ENCODE results near the gene ADCY1.

ADCY1 gene

GRCh38 chr7:45647967-45648670, 74.0 kb downstream of the ADCY1 start:
- DNase-seq: no peak
- intact Hi-C loops (cut with DNase I): no loop called here

GRCh38 chr7:45648671-45648995, 74.5 kb downstream of the ADCY1 start:
- intact Hi-C loops (cut with DNase I): no loop called here
- no peak for DNase-seq

GRCh38 chr7:45649560-45650346, 75.6 kb downstream of the ADCY1 start:
- intact Hi-C loops (cut with DNase I): no loop called here
- DNase-seq: peak in 1 of 10 donors; percentile 45

GRCh38 chr7:45650404-45651394, 76.5 kb downstream of the ADCY1 start:
- no peak for DNase-seq
- intact Hi-C loops (cut with DNase I): no loop called here

GRCh38 chr7:45651540-45651939, 77.4 kb downstream of the ADCY1 start:
- no peak for DNase-seq
- intact Hi-C loops (cut with DNase I): no loop called here

- DNase-seq: no peak
- intact Hi-C loops (cut with DNase I): no loop called here
Observed at GRCh38 chr7:45652630-45653029, 78.5 kb downstream of the ADCY1 start.

GRCh38 chr7:45653209-45653907, 79.2 kb downstream of the ADCY1 start:
- intact Hi-C loops (cut with DNase I): no loop called here
- DNase-seq: no peak

GRCh38 chr7:45654341-45654740, 80.2 kb downstream of the ADCY1 start:
- no peak for DNase-seq
- intact Hi-C loops (cut with DNase I): no loop called here

GRCh38 chr7:45655539-45655938, 81.4 kb downstream of the ADCY1 start:
- no peak for DNase-seq
- intact Hi-C loops (cut with DNase I): no loop called here

GRCh38 chr7:45656431-45656830, 82.3 kb downstream of the ADCY1 start:
- DNase-seq: no peak
- intact Hi-C loops (cut with DNase I): no loop called here

- DNase-seq: peak in 1 of 10 donors; percentile 37
- intact Hi-C loops (cut with DNase I): no loop called here
Observed at GRCh38 chr7:45657136-45657889, 83.1 kb downstream of the ADCY1 start.

GRCh38 chr7:45657890-45658715, 83.9 kb downstream of the ADCY1 start:
- intact Hi-C loops (cut with DNase I): no loop called here
- peak in 2 of 10 donors; percentile 11 to 60 for DNase-seq

- DNase-seq: peak in 3 of 10 donors; percentile 6 to 72 (median 42)
- intact Hi-C loops (cut with DNase I): no loop called here
Observed at GRCh38 chr7:45658716-45659495, 84.7 kb downstream of the ADCY1 start.

- intact Hi-C loops (cut with DNase I): no loop called here
- peak in 2 of 10 donors; percentile 13 to 54 for DNase-seq
Observed at GRCh38 chr7:45659496-45660139, 85.5 kb downstream of the ADCY1 start.

- intact Hi-C loops (cut with DNase I): no loop called here
- DNase-seq: peak in 1 of 10 donors; percentile 31
Observed at GRCh38 chr7:45660201-45660900, 86.2 kb downstream of the ADCY1 start.

GRCh38 chr7:45660901-45661211, 86.7 kb downstream of the ADCY1 start:
- DNase-seq: peak in 1 of 10 donors; percentile 39
- intact Hi-C loops (cut with DNase I): no loop called here

Measured in posterior cingulate gyrus (tissue), 11 donors.